NOMO-1 treated with DMSO at 0.1 percent for 48 hours (cell line): ENCODE results near the gene SIRPB1.
"Not testable (repeated sequence)": the region's sequence is repeated elsewhere in the genome, so short reads cannot be mapped to it uniquely, and the experiment has no call there.

Experiments
- DNase-seq: peaks from one replicate; lab custom pipeline; 2025; ENCODE audit not compliant: unreplicated experiment; lab: John Stamatoyannopoulos, UW

Gene SIRPB1

DNA sequence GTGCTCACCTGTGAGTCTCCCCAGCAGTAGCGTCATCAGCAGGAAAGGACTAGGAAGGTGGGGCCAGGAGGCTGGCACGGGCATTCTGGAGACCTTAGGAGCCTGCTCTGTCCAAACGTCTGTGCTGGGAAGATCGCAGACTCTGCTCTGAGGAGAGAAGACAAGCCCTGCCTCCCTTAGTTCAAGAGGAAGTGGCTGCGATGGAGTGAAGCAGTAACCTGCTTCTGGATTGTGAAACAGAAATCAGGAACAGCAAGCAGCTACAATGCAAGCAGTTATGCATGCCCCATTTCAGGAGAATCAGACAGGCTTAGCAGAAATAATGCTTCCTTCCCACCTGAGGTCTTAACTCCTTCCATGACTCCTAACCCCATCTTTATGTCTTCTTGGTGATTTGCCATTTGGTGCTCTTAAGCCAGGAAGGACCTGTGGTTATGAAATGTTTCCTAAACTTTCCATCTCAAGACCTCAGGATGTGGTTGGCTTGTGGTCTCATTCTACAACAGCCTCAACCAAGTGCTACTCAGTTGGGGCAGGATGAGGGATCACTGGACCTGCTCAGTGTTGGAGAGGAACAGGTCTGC lies at the start of gene SIRPB1:
SIRPB1 (minus strand) TSS at position 149 of the 584 bp plus-strand sequence; CDS start at position 84, 65 bp downstream.
- DNase-seq = peak; percentile 95

DNA sequence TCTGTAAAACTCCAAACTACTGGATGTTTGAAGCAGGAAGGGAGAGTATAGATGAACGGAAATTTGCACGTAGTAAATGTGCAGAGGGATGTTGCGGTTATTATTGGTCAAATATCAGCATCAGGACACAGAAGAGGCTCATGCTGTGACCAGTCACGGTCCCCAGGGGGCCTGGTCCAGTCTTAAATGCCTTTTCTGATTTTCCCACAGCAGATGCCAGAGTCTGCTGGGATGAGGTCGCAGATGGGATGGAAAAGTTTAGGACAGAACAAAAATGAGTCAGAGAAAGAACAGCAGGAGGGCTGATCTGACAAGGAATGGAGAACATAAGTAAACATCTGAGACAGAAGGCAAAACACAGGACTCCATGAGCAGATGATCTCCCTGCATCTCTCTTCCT lies 49.5 kb upstream of the SIRPB1 start:
- no peak for DNase-seq

DNA sequence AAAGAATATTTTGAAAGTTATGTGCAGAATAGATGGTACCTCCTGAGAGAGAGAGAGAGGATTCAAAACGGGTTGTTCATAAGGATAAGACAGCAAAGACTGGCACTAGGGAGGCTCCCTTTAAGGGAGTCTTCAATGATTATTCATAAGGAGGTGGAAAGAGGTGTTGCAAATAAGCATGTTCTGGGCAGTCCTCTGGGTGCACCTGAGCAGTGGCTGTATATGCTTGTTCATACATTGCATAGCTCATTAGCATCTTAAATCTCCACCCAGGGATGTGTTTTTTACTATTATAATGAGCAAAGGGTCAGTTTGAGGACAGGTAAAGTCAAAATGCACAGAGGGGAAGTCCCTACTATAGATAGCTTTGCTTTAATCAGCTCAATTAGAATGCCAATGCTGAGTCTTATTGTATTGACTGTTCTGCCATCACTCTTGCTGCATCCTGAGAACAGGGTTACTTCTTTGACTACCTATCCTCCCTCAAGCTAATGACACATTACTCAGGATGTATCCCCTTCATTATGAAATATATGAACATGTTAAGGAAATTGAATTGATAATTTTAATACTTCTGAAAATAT lies 47.8 kb upstream of the SIRPB1 start:
- no peak for DNase-seq

DNA sequence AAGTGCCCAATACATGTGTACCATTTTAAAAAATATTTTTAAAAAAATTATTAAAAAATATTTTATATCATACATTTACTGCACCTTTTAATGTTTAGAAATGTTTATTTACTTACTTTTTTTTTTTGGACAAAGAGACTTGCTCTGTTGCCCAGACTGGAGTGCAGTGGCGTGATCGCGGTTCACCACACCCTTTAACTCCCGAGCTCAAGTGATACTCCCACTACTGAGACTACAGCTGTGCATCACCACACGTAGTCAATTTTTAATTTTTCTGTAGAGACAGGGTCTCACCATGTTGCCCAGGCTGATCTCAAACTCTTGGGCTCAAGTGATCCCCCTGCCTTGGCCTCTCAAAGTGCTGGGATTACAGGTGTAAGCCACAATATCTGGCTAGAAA lies 47.0 kb upstream of the SIRPB1 start:
- no peak for DNase-seq

DNA sequence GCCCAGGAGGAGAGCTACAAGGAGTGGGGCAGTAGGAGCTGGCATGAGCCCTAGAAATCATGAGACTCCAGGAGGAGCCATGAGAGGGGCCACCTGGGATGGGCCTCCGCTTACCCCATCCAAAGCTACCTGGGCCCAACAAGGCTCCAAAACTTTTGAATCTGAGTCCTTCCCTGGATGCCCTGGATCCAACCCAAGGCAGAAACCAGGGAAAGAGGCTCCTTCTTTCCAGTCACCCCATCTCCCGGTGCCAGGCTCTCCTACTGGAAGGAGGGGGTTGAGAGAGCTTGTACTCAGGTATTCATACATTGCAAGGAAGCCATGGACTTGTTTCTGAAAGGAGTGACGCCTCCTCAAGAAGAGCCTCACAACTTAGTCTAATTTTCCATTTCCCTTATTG lies 45.5 kb upstream of the SIRPB1 start:
- DNase-seq = no peak

DNA sequence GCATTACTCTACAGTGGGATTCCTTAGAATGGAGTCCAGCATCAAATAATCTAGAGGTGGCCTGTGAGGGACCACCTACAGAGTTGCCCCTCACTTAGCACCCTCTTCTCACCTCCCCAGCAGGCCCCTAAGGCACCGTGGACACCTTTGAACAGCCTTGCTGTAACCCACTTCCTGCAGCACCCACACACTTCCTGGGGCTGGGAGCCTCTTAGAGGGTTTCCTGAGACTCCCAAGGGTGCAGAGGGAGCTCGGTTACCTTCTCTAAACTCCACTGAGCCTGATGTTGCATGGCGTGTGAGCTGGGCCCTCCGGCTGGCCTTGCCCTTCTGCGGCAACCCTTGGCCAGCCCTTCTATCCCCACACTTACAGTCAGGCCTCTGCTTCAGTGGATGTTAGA lies 45.1 kb upstream of the SIRPB1 start:
- no peak for DNase-seq

DNA sequence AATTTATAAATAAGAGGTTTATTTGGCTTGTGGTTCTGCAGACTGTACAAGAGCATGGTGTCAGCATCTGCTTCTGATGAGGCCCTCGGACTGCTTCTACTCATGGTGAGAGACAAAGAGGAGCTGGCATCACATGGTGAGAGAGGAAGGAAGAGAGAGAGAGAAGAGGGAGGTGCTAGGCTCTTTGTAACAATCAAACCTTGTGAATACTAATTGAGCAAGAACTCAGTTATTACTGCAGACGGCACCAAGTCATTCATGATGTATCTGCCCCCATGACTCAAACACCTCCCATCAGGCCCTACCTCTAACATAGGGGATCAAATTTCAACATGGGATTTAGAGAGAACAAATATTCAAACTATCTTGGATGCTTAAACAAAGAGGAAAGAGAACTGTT lies 44.1 kb upstream of the SIRPB1 start:
- DNase-seq = peak; percentile 42

DNA sequence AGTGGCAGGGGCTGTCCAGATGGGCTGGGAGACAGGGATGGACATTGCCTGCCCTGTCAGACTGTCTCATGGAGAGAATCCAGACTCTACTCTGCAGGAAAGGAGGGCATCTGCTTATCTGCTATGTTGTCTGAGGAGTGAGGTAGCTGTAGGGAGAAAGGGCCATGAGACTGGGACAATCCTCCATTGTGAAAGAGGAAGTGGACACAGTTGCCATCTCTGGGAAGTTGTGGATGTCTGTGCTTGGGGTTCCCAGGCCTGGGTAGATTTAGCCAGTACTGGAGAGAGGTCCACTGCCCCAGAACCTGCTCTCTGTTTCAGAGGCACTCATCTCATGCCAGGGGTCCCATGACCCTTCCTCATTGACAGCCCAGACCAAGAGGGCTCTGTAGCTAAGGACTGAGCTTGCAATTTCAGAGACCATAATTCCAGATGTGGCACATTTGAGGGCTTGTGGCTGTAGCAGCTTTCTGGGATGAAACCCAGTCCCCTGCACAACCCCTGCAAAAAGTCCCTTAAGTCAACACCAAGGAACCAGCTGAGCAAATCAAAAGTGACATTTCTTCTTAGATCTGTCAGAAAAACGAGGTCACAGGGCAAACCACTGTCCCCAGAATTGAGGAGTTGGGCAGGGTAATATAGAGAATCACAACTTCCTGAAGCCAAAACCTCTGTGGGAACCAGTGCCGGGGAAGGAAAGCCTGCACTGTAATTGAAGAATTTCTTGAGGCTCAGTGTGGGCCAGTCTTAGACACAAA lies 41.9 kb upstream of the SIRPB1 start:
- DNase-seq = no peak

DNA sequence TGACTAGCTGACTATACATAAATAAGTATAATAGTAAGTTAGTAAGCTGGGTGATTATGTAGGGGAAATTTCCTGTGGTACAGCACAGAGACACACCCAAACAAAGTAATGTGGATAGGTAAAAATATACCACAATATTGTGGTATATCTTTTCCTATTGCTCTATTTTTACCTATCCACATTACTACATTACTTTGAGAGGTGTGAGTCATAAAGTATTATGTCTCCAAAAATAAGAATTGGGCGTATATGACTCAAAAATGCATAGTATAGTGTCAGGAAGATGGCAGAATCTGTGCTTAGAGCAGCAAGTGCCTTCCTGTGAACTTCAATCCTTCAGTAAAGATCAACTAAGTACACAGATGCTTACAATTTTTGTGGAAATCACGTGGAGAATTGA lies 40.4 kb upstream of the SIRPB1 start:
- DNase-seq = no peak

DNA sequence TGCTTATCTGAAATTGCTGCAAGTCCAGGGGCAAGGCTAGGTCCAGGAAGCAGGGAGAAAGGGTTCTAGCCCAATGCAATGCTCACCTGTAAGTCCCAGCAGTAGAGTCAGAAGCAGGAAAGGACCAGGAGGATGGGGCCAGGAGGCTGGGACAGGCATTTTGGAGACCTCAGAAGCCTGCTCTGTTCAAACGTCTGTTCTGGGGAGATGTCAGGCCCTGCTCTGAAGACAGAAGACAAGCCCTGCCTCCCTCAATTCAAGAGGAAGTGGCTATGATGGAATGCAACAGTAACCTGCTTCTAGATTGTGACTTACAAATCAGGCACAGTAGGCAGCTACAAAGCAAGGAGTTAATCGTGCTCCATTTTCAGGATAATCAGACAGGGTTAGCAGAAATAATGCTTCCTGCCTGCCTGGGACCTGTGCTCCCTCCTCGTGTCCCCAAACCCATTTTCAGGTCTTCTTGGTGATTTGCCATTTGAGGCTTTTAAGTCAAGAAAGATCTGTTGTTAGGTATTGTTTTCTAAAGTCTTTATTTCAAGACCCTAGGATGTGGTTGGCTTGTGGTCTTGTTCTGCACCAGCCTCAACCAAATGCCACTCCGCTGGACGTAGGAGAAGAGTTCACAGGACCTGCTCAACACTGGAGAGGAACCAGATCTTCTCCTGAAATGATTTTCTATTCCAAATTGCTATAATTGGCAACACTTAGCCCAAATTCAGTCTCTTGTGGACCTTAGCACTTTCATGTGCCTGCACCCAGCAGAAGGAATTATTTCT lies 37.9 kb upstream of the SIRPB1 start, which contains the start of gene SIRPG:
SIRPG (minus strand) TSS at position 224 of the 779 bp plus-strand sequence; CDS start at position 159, 65 bp downstream.
- DNase-seq = peak; percentile 37

DNA sequence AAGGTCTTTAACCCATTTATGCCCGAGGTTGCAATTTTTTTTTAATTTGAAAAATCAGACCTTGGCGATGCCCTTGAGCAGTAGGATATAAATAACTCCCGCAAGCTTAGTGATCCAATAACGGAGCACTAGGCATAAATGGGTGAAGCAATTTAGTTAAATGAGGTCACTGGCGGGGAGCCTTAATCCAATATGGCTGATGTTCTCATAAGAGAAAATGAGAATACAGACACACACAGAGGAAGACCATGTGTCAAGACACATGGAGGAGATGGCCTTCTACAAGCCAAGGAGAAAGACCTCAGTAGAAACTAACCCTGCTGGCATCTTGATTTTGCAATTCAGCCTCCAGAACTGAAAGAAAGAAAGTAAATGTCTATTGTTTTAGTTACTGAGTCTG lies 37.0 kb upstream of the SIRPB1 start:
- DNase-seq = no peak

DNA sequence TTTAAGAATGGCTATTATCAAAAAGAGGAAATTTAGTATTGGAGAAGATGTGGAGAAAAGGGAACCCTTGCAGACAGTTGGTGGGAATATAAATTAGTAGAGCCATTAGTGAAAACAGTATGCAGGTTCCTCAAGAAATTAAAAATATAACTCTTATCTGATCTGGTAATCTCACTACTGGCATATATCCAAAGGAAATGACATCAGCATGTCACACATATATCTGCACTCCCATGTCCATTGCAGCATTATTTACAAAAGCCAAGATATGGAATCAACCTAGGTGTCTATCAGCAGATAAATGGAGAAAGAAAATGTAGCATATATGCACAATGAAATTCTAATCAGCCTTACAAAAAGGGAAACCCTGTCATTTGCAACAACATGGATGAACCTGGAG lies 35.2 kb upstream of the SIRPB1 start:
- DNase-seq = no peak

DNA sequence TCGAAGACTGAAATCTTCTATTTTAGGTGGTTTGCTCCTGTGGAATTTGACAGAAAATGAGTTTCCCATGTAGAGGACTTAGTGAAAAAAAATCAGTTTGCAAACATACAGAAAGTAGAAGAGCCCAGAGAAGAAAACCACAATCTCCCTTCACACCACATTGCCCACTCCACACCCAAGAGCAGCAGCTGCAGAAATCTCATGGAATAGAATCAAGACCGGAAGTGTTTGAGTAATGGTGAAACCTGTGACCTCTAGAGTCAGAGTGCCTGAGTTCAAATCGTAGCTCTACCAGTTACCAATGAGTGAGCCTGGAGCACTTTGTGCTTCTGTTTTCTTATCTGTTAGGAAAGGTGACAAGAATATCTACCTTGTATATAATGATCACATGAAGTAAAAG lies 33.2 kb upstream of the SIRPB1 start:
- DNase-seq = no peak

DNA sequence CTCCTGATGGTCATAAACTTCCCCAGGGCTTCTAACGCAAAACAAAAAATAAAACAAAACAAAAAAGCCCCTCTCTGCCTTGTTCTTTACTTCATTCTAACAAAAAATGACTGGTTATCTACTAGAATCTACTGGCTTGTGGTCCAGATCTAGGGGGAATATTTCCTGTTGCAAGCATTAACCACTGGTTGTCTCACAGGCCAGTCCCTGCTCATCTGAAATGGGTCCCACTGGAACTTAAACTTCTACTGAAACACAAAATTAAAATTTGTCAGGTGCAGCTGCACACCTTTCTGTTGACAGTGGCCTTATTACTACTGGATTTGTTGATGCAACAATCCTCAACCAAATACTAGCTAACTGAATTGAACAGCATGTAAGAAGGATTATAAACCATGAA lies 32.3 kb upstream of the SIRPB1 start:
- no peak for DNase-seq

DNA sequence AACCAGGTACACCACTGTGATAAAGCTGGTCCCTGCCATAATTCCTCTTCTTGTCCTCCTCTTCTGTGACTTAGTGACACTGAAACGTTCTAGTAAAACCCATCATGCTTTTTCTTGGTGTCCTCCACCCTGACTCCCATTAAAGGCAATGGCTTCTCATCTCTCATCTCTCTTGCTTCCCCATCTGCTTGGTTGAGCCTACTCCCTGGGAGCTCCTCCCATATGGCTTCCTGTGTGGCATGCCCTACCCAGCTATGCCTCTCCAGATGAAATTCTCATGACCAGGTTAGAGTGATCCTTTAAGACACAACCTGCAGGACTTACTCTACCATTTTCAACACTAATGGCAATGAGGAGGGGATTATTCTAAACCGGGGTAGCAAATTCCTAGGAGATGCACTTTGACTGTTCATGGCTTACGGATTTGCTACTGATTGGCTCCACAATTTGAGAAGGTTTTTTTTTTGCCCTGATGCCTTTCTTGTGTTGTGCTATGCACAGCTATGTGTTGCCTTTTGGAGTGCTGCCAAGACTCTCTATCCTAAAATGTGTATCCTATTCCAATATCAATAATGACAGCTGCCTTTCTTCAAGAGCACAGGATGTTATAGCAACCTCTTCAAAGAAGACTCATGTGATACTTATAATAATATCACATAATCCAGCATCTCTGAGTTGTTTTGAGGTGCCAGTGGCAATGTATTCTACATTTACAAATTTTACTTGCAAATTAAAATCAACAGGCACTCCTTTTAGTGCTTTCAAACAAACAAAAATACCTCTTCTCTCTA lies 31.7 kb upstream of the SIRPB1 start:
- no peak for DNase-seq

DNA sequence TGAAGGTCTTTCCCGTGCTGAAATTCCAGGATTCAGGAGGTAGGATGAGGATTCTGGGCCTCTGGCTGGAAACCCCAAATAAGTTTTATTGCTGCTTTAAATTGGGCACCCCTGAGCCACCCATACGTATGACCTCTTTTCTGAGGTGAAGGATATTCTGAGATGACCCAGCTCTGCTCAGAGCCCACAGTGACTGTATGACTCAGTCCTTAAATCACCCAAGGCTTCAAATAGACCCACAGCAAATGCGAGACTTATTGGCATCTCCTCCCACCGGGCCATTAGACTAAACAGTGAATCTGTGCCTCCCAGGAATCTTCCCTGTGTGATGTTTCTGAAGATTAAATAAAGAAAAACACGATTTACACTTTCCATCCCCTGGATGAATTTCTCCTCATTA lies 28.3 kb upstream of the SIRPB1 start:
- no peak for DNase-seq

DNA sequence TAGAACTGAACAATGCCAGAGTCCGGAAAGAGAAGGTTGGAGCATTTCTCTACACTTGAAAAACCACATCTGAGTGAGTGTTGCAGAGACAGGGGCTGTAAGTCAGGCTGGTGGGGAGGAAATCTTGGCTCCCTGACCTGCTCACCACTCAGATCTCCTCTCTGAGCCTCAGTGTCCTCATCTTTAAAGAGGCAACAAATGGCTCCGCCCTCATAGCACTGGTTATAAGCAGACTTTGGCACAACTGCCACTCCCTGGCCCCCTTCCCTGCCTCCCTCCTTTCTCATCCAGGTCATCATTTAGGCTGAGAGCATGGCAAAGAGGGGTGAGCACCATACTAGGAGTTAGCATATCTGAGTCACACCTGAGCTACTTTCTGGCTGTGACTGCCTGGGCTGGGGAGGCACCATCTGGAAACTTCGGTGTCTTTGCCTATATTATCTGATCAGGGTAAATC lies 27.2 kb upstream of the SIRPB1 start:
- DNase-seq = no peak

DNA sequence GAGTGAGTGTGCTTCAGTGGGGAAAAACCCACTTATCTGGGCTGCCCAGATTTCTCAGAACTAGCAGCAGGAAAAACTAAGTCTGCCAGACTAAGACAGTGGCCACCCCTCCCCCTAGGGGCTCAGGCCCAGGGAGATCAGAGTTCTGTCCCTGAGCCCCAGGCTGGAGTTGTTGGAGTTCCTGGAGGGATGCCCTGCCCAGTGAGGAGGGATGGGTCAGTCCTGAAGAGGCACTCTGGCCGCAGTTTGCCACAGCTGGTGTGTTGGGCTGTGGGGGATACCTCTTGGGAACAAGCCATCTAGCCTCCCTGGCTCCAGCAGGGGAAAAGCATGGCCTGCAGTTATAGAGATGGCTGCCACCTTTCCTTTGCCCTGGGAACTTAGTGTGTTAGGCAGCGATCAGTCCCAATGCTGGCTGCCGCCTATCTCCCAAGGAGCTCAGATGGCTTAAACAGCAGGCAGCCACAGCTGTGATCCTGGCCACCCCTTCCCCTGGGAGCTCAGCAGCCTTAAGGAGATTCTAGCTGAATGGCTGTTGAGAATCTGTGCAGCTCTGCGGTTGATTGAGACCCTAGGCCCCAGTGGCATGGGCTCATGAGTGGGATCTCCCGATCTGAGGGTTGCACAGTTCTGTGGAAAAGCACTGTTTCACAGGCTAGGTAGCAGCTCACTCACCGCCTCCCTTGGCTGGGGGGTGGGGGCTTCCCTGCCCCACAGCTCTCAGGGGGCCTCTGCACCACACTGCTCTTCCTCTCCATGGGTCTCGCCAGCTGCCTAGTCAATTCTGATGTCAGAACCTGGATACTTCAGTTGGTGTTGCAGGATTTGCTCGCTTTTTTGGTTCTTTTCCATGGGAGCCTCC lies 24.5 kb upstream of the SIRPB1 start:
- no peak for DNase-seq

DNA sequence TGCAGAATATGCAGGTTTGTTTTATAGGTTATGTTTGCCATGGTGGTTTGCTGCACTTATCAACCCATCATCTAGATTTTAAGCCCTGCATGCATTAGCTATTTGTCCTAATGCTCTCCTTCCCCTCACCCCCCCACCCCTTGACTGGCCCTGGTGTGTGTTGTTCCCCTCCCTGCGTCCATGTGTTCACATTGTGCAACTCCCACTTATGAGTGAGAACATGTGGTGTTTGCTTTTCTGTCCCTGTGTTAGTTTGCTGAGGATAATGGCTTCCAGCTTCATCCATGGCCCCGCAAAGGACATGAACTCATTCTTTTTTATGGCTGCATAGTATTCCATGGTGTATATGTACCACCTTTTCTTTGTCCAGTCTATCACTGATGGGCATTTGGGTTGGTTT lies 18.8 kb upstream of the SIRPB1 start:
- DNase-seq = not testable (repeated sequence)

DNA sequence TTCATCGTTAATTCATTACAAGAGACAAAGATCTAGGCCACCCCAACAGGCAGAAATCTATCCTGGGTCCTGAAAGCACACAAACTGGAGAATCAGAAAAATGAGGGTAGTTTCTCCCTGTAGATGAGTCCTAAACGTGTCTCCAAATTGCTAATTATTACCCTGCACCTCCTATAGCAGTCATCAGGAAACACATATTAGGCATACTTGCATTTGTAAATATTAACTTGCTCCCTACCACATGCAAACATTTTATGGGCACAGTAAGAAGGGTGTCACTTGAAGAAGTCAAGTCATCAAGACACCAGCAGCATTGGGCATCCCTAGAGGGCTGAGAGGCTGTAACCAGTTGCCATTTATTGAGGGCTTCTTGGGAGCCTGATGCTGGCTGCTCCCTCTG lies 17.9 kb upstream of the SIRPB1 start:
- DNase-seq = no peak
